Liver (tissue), 9 donors: ENCODE measurements around the gene CX3CL1. TPM values are rescaled to one million over a fixed set of nuclear protein-coding genes. Genes with fewer than 3 reads are reported as not detected.

Experiments used
- DNase-seq: peaks from one replicate; pipeline ENCODE4 v3.0.0-alpha.2; 2017; ENCODE audit warnings: low spot score
- H3K27ac ChIP-seq, 2 donors: one replicate each; pipeline ENCODE4 v1.7.0; 2013; ENCODE audit warnings: inconsistent platforms in 2 of 2, low read length in 2 of 2, control low read depth in 1 of 2, low read depth in 1 of 2, mild to moderate bottlenecking in 1 of 2
- H3K27me3 ChIP-seq, 4 donors: one replicate each; pipeline versions ENCODE4 v1.6.1 to v1.7.0; 2013; ENCODE audit warnings: low read length in 3 of 4, inconsistent platforms in 1 of 4, mild to moderate bottlenecking in 1 of 4, moderate library complexity in 1 of 4; ENCODE audit not compliant: control insufficient read depth in 4 of 4, insufficient read depth in 4 of 4
- H3K36me3 ChIP-seq, 4 donors: one replicate each; pipeline versions ENCODE4 v1.6.1 to v1.7.0; 2013; ENCODE audit warnings: low read length in 3 of 4, mild to moderate bottlenecking in 3 of 4, low read depth in 1 of 4, moderate library complexity in 1 of 4; ENCODE audit not compliant: control insufficient read depth in 4 of 4, insufficient read depth in 3 of 4
- H3K4me1 ChIP-seq, 4 donors: one replicate each; pipeline versions ENCODE4 v1.6.1 to v1.7.0; 2013; ENCODE audit warnings: low read length in 3 of 4, mild to moderate bottlenecking in 3 of 4, moderate library complexity in 1 of 4; ENCODE audit not compliant: control insufficient read depth in 4 of 4, insufficient read depth in 4 of 4
- H3K4me3 ChIP-seq, 3 donors: one replicate each; pipeline versions ENCODE4 v1.6.1 to v1.7.0; 2013; ENCODE audit warnings: low read length in 3 of 3, control low read depth in 1 of 3, low read depth in 1 of 3, mild to moderate bottlenecking in 1 of 3
- H3K9ac ChIP-seq, 2 donors: one replicate each; pipeline ENCODE4 v1.7.0; 2013; ENCODE audit warnings: low read length in 2 of 2, mild to moderate bottlenecking in 2 of 2, moderate library complexity in 2 of 2, control low read depth in 1 of 2, low read depth in 1 of 2
- H3K9me3 ChIP-seq, 4 donors: one replicate each; pipeline versions ENCODE4 v1.6.1 to v1.7.0; 2013; ENCODE audit warnings: low read length in 3 of 4; ENCODE audit not compliant: control insufficient read depth in 4 of 4
- EGR1 ChIP-seq, 2 donors: IDR thresholded peaks; 2 replicates each; pipeline ENCODE4 v1.6.1; 2016 to 2018; ENCODE audit warnings: antibody characterized with exemption in 2 of 2, low read depth in 2 of 2
- FOXA1 ChIP-seq: IDR thresholded peaks from 2 replicates; pipeline ENCODE4 v1.6.1; 2016; ENCODE audit warnings: antibody characterized with exemption
- FOXA2 ChIP-seq: IDR thresholded peaks from 2 replicates; pipeline ENCODE4 v1.6.1; 2016; ENCODE audit warnings: antibody characterized with exemption
- GABPA ChIP-seq, 2 donors: IDR thresholded peaks in 1 of 2; conservative IDR thresholded peaks in 1 of 2; 2 replicates each; pipeline ENCODE4 v1.6.1; 2016; ENCODE audit warnings: antibody characterized with exemption in 2 of 2, mild to moderate bottlenecking in 1 of 2, moderate library complexity in 1 of 2
- HNF4A ChIP-seq, 2 donors: conservative IDR thresholded peaks; 2 replicates each; pipeline ENCODE4 v1.6.1; 2016; ENCODE audit warnings: antibody characterized with exemption in 2 of 2, mild to moderate bottlenecking in 2 of 2
- HNF4G ChIP-seq: IDR thresholded peaks from 2 replicates; pipeline ENCODE4 v1.6.1; 2016; ENCODE audit warnings: antibody characterized with exemption
- JUND ChIP-seq, 2 donors: IDR thresholded peaks; 2 replicates each; pipeline ENCODE4 v1.6.1; 2016; ENCODE audit warnings: antibody characterized with exemption in 2 of 2
- MAX ChIP-seq: IDR thresholded peaks from 2 replicates; pipeline ENCODE4 v1.6.1; 2016; ENCODE audit warnings: antibody characterized with exemption
- NR2F2 ChIP-seq: IDR thresholded peaks from 2 replicates; pipeline ENCODE4 v1.6.1; 2016; ENCODE audit warnings: antibody characterized with exemption
- RAD21 ChIP-seq, 2 donors: IDR thresholded peaks; 2 replicates each; pipeline ENCODE4 v1.6.1; 2016; ENCODE audit warnings: antibody characterized with exemption in 2 of 2, mild to moderate bottlenecking in 2 of 2
- REST ChIP-seq: IDR thresholded peaks from 2 replicates; pipeline ENCODE4 v1.6.1; 2016; ENCODE audit warnings: antibody characterized with exemption, mild to moderate bottlenecking
- RXRA ChIP-seq, 2 donors: IDR thresholded peaks; 2 replicates each; pipeline ENCODE4 v1.6.1; 2017 to 2018; ENCODE audit warnings: antibody characterized with exemption in 2 of 2, mild to moderate bottlenecking in 1 of 2
- SP1 ChIP-seq: IDR thresholded peaks from 2 replicates; pipeline ENCODE4 v1.6.1; 2018; ENCODE audit warnings: antibody characterized with exemption, mild to moderate bottlenecking
- TAF1 ChIP-seq: conservative IDR thresholded peaks from 2 replicates; pipeline ENCODE4 v1.6.1; 2016; ENCODE audit warnings: antibody characterized with exemption, mild to moderate bottlenecking
- YY1 ChIP-seq: IDR thresholded peaks from 2 replicates; pipeline ENCODE4 v1.6.1; 2016; ENCODE audit warnings: antibody characterized with exemption, mild to moderate bottlenecking
- ZBTB33 ChIP-seq: IDR thresholded peaks from 2 replicates; pipeline ENCODE4 v1.6.1; 2016; ENCODE audit warnings: antibody characterized with exemption
- WGBS: extraction: QIAGEN DNeasy Blood & Tissue Kit; methylation state at CpG from one replicate; pipeline ENCODE4 v1.1.7; 2013; 5-methylcytosine and 5-hydroxymethylcytosine counted together
- polyA plus RNA-seq, 2 donors: library from polyadenylated mRNA; stranded (reverse) in 1 of 2; unstranded in 1 of 2; fragments of 200-250 nt in 1 of 2; fragments of >200 nt in 1 of 2; fragmentation: Nextera tagmentation in 1 of 2; extraction: Ambion mirVana in 1 of 2; gene quantifications; one replicate each; pipeline versions ENCODE4 v1.2.1 to v1.2.3, GENCODE V29; 2013 to 2015
- total RNA-seq, 2 donors: library from RNA; depleted of rRNA; stranded (reverse); fragments of >200 nt; gene quantifications; one replicate each; pipeline ENCODE4 v1.2.3, GENCODE V29; 2014
- TF ChIP-seq, protein P1 (sequence below): IDR thresholded peaks from 2 replicates; pipeline ENCODE4 v1.6.1; 2016; ENCODE audit warnings: antibody characterized with exemption
- TF ChIP-seq, protein P2 (sequence below): fragments of 150-350 bp; IDR thresholded peaks from 2 replicates; pipeline ENCODE4 v1.5.1; 2017; ENCODE audit warnings: improper control_type of control experiment, low read depth, low read length; ENCODE audit not compliant: missing input control
- donor health status: healthy.
- donor health status: healthy.
- donor health status: healthy.
- donor health status: healthy.
- donor health status: healthy.

Gene CX3CL1
- total and polyA plus RNA-seq, 4 donors = 2.5 to 5.9 (median 5.1) TPM

DNA sequence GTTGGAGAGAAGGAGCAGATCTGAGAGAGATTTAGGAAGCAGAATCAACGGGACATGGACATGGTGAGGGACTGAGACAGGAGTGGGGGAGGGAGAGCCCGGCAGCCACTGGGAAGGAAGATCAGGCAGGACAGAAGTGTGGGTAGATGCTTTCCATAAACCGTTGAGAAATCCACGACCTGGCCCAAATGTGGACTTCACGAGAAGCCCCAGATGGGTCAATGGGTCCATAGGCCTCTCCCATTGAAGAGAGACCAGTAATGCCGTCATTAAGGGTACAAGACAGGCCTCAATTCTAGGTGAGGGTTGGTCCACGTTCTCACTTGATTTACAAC, 14.2 kb upstream of the CX3CL1 start:
- H3K4me3 ChIP-seq = no peak overlapping the region

More for the DNA sequence above, 14.2 kb upstream of the CX3CL1 start:
- Histone ChIP-seq H3K27me3 (no peaks in the 10 kb centered on the region), H3K4me1 (peaks cover 0 to 10% (median 10%) of the 10 kb centered on the region in 4 donors), H3K36me3 (no peaks in the 10 kb centered on the region), H3K9ac (no peak overlapping the region), H3K9me3 (no peaks in the 10 kb centered on the region), H3K27ac (no peak overlapping the region)
- TF ChIP-seq REST (no peak), RXRA (IDR thresholded peaks at IDR 0.05) (no peak), FOXA1 (no peak), JUND (IDR thresholded peaks at IDR 0.05) (no peak), GABPA (IDR thresholded peaks at IDR 0.05 in 1 of 2, conservative IDR thresholded peaks at IDR 0.05 in 1 of 2) (no peak), HNF4A (conservative IDR thresholded peaks at IDR 0.05) (no peak), MAX (no peak), NR2F2 (no peak), ZBTB33 (no peak), RAD21 (IDR thresholded peaks at IDR 0.05) (no peak), TAF1 (no peak), HNF4G (no peak), EGR1 (IDR thresholded peaks at IDR 0.05; ENCODE audit: low read depth in 2 of 2) (no peak), SP1 (no peak), FOXA2 (no peak), YY1 (no peak)
- TF ChIP-seq, protein P1, sequence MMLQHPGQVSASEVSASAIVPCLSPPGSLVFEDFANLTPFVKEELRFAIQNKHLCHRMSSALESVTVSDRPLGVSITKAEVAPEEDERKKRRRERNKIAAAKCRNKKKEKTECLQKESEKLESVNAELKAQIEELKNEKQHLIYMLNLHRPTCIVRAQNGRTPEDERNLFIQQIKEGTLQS = no peak
- TF ChIP-seq, protein P2, sequence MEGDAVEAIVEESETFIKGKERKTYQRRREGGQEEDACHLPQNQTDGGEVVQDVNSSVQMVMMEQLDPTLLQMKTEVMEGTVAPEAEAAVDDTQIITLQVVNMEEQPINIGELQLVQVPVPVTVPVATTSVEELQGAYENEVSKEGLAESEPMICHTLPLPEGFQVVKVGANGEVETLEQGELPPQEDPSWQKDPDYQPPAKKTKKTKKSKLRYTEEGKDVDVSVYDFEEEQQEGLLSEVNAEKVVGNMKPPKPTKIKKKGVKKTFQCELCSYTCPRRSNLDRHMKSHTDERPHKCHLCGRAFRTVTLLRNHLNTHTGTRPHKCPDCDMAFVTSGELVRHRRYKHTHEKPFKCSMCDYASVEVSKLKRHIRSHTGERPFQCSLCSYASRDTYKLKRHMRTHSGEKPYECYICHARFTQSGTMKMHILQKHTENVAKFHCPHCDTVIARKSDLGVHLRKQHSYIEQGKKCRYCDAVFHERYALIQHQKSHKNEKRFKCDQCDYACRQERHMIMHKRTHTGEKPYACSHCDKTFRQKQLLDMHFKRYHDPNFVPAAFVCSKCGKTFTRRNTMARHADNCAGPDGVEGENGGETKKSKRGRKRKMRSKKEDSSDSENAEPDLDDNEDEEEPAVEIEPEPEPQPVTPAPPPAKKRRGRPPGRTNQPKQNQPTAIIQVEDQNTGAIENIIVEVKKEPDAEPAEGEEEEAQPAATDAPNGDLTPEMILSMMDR = no peak
- 87% methylated on average over 7 of the region's 7 CpGs for WGBS
- no peak for DNase-seq
